Stomach (tissue), 4 donors: ENCODE data around the gene ARHGAP25.

Experiments
- CTCF ChIP-seq, 7 experiments: fragments of 450-650 bp in 4 of 7; fragments of 200-600 bp in 3 of 7; sonication (generic) in 3 of 7; IDR thresholded peaks; one replicate each; pipeline ENCODE4 v1.5.1; 2016 to 2019; ENCODE audit warnings: antibody characterized with exemption in 7 of 7, control low read depth in 2 of 7, mild to moderate bottlenecking in 1 of 7
- EP300 ChIP-seq: sonication (generic); formaldehyde crosslinking; IDR thresholded peaks from one replicate; pipeline ENCODE4 v1.6.1; 2017; ENCODE audit warnings: antibody characterized with exemption
- POLR2A ChIP-seq, 4 donors: fragments of 450-650 bp; IDR thresholded peaks; one replicate each; pipeline ENCODE4 v1.6.1; 2016; ENCODE audit warnings: antibody characterized with exemption in 4 of 4, control low read depth in 2 of 4, mild to moderate bottlenecking in 1 of 4, moderate library complexity in 1 of 4

DNA sequence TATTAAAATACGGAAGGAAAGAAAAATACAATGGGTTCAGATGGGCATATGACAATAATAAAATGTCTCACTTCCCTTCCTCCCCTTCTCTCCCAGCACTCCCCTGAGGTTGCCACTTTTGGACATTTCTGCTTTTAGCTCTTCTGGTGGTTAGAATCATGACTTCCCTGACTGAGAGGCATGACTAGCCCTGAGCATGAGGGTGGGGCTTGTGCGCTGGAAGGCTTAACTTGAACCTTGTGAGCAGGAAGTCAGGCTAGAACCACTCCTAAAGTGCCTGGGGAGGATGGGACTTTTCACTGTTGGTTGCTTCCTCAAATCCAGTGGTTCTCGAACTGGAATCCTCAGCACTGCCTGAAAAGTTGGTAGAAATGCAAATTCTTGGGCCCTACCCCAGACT lies 19.7 kb upstream of the ARHGAP25 start:
- TF ChIP-seq CTCF (IDR thresholded peaks at IDR 0.05): no peak
- no peak for TF ChIP-seq POLR2A (IDR thresholded peaks at IDR 0.05)
- no peak for TF ChIP-seq EP300
